ENCODE results near the gene NTF3.

The NTF3 gene

DNA sequence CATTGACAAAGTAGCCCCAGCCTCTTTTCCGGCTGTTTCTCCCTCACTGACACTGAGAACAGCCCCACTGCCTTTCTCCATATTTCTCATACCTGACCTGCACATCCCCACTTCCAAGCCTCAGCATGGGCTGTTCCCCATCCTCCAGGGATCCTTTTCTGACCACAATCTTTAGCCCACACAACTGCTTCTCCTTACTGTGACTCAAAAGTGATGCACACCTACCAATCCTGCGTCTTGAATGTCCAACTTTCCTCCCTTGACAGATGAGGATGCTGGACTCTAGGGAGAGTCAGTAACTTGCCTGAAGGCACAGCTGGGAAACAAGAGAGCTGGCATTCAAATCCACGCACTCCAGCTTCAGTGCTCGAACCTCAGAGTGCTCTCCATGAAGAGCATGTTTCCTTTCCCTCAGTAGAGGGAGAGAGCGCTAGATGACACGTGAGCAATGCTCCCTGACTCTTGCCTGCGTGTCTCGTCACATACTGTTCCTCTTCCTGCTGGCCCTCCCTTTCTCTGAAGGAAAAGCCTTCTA lies 75.6 kb downstream of the NTF3 start:
- Histone ChIP-seq H4K20me1 (ENCODE audit: insufficient read depth, low read length, poor library complexity, severe bottlenecking) (no peaks in the 10 kb centered on the region), H3K4me2 (ENCODE audit: low read depth, low read length, poor library complexity, severe bottlenecking) (no peak overlapping the region), H3K27me3 (ENCODE audit: insufficient read depth, low read length, poor library complexity, severe bottlenecking) (no peaks in the 10 kb centered on the region), H2AFZ (ENCODE audit: low read length) (no peak overlapping the region), H3K36me3 (ENCODE audit: insufficient read depth, low read length) (no peaks in the 10 kb centered on the region), H3K4me1 (ENCODE audit: insufficient read depth, low read length, poor library complexity, severe bottlenecking) (no peaks in the 10 kb centered on the region), H3F3A (ENCODE audit: low read depth) (no peaks in the 10 kb centered on the region), H3K4me3 (ENCODE audit: low read length, poor library complexity, severe bottlenecking) (no peak overlapping the region), H3K9ac (ENCODE audit: low read depth, low read length, poor library complexity, severe bottlenecking) (no peak overlapping the region), H3K9me2 (replicated peaks; ENCODE audit: low read depth, low read length) (no peaks in the 10 kb centered on the region), H3K79me2 (ENCODE audit: insufficient read depth, low read length) (no peaks in the 10 kb centered on the region), H3K9me3 (ENCODE audit: insufficient read depth, low read depth, low read length) (no peaks in the 10 kb centered on the region)
- TF ChIP-seq EZH2phosphoT487 (IDR thresholded peaks at IDR 0.05; ENCODE audit: borderline replicate concordance): no peak
- TF ChIP-seq, protein P1, sequence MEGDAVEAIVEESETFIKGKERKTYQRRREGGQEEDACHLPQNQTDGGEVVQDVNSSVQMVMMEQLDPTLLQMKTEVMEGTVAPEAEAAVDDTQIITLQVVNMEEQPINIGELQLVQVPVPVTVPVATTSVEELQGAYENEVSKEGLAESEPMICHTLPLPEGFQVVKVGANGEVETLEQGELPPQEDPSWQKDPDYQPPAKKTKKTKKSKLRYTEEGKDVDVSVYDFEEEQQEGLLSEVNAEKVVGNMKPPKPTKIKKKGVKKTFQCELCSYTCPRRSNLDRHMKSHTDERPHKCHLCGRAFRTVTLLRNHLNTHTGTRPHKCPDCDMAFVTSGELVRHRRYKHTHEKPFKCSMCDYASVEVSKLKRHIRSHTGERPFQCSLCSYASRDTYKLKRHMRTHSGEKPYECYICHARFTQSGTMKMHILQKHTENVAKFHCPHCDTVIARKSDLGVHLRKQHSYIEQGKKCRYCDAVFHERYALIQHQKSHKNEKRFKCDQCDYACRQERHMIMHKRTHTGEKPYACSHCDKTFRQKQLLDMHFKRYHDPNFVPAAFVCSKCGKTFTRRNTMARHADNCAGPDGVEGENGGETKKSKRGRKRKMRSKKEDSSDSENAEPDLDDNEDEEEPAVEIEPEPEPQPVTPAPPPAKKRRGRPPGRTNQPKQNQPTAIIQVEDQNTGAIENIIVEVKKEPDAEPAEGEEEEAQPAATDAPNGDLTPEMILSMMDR (conservative IDR thresholded peaks at IDR 0.05; ENCODE audit: low read length): no peak

DNA sequence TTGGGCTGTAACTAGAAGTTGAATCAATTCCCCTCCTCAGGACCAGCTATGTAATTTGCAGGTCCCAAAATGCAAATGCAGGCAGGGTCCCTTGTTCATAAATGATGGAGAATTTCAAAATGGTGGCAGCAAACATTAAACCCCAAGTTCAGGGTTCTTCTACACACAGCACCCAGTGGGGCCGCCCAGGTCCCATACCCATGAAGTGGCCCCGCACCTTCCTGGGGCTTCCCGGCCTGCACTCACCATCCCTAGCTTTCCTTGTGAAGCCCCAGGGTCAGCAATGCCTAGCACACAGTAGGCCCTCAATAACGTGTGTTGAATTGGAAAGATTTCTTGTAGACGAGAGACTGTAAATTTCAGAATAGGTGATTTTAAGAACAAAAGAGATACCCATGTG lies 76.0 kb downstream of the NTF3 start:
- no peak overlapping the region for H3K9ac ChIP-seq (ENCODE audit: low read depth, low read length, poor library complexity, severe bottlenecking)
- no peak overlapping the region for H3K4me3 ChIP-seq (ENCODE audit: low read length, poor library complexity, severe bottlenecking)
- no peak overlapping the region for H2AFZ ChIP-seq (ENCODE audit: low read length)
- H3F3A ChIP-seq (ENCODE audit: low read depth): no peaks in the 10 kb centered on the region
- no peaks in the 10 kb centered on the region for H4K20me1 ChIP-seq (ENCODE audit: insufficient read depth, low read length, poor library complexity, severe bottlenecking)
- no peak overlapping the region for H3K4me2 ChIP-seq (ENCODE audit: low read depth, low read length, poor library complexity, severe bottlenecking)
- TF ChIP-seq EZH2phosphoT487 (IDR thresholded peaks at IDR 0.05; ENCODE audit: borderline replicate concordance): no peak
- TF ChIP-seq, protein P1 (conservative IDR thresholded peaks at IDR 0.05; ENCODE audit: low read length): no peak
- H3K9me2 ChIP-seq (replicated peaks; ENCODE audit: low read depth, low read length): no peaks in the 10 kb centered on the region
- H3K4me1 ChIP-seq (ENCODE audit: insufficient read depth, low read length, poor library complexity, severe bottlenecking): no peaks in the 10 kb centered on the region
- no peaks in the 10 kb centered on the region for H3K79me2 ChIP-seq (ENCODE audit: insufficient read depth, low read length)
- no peaks in the 10 kb centered on the region for H3K36me3 ChIP-seq (ENCODE audit: insufficient read depth, low read length)
- H3K9me3 ChIP-seq (ENCODE audit: insufficient read depth, low read depth, low read length): no peaks in the 10 kb centered on the region
- H3K27me3 ChIP-seq (ENCODE audit: insufficient read depth, low read length, poor library complexity, severe bottlenecking): no peaks in the 10 kb centered on the region

DNA sequence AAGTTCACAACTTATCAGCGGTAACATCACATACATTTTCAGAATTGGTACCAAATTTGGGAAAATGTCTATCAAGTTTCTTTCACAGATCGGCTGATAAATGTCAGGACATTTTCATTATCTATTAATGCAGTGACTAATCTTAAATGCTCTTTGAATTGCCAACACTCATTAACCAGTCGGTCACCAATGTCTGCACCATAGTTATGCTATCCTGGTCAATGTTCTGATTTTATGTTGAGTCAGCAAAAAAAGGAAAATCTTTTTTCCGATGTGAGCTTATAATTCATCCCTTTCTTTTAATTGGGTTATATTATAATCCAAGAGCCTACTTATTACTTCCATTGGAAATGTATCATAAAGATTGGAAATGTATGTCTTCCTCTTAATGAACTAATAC lies 77.2 kb downstream of the NTF3 start:
- Histone ChIP-seq H2AFZ (ENCODE audit: low read length) (no peak overlapping the region), H3F3A (ENCODE audit: low read depth) (no peaks in the 10 kb centered on the region), H3K9ac (ENCODE audit: low read depth, low read length, poor library complexity, severe bottlenecking) (no peak overlapping the region), H3K27me3 (ENCODE audit: insufficient read depth, low read length, poor library complexity, severe bottlenecking) (no peaks in the 10 kb centered on the region), H3K9me3 (ENCODE audit: insufficient read depth, low read depth, low read length) (no peaks in the 10 kb centered on the region), H3K4me2 (ENCODE audit: low read depth, low read length, poor library complexity, severe bottlenecking) (no peak overlapping the region), H3K4me3 (ENCODE audit: low read length, poor library complexity, severe bottlenecking) (no peak overlapping the region), H4K20me1 (ENCODE audit: insufficient read depth, low read length, poor library complexity, severe bottlenecking) (no peaks in the 10 kb centered on the region), H3K9me2 (replicated peaks; ENCODE audit: low read depth, low read length) (no peaks in the 10 kb centered on the region), H3K4me1 (ENCODE audit: insufficient read depth, low read length, poor library complexity, severe bottlenecking) (no peaks in the 10 kb centered on the region), H3K79me2 (ENCODE audit: insufficient read depth, low read length) (no peaks in the 10 kb centered on the region), H3K36me3 (ENCODE audit: insufficient read depth, low read length) (no peaks in the 10 kb centered on the region)
- TF ChIP-seq EZH2phosphoT487 (IDR thresholded peaks at IDR 0.05; ENCODE audit: borderline replicate concordance): no peak
- TF ChIP-seq, protein P1 (conservative IDR thresholded peaks at IDR 0.05; ENCODE audit: low read length): no peak

Measured in Loucy (cell line).